AG09309 (cell line): ENCODE results near the gene BTNL9.

Experiments
- DNase-seq: peaks from one replicate; pipeline ENCODE4 v3.0.0-alpha.2; 2010; ENCODE audit warnings: low read depth
- H3K4me3 ChIP-seq: 2 replicates; pipeline ENCODE4 v1.5.1; 2011; ENCODE audit warnings: mild to moderate bottlenecking, low read depth, low read length, moderate library complexity; ENCODE audit not compliant: control insufficient read depth
- CTCF ChIP-seq: IDR thresholded peaks from 2 replicates; pipeline ENCODE4 v1.5.1; 2011; ENCODE audit warnings: mild to moderate bottlenecking, low read depth, low read length, inconsistent platforms; ENCODE audit not compliant: insufficient read depth, control insufficient read depth; ENCODE audit errors: missing control alignments

The BTNL9 gene

GRCh38 chr5:181056431-181056830 lies 16.4 kb downstream of the BTNL9 start:
- TF ChIP-seq CTCF: no peak
- no peak overlapping the region for H3K4me3 ChIP-seq
- DNase-seq: no peak

- DNase-seq: no peak
- H3K4me3 ChIP-seq: no peak overlapping the region
- no peak for TF ChIP-seq CTCF
Measured at GRCh38 chr5:181058321-181058720, 18.3 kb downstream of the BTNL9 start.

GRCh38 chr5:181058786-181059296 lies 18.8 kb downstream of the BTNL9 start:
- no peak for DNase-seq
- no peak overlapping the region for H3K4me3 ChIP-seq

GRCh38 chr5:181059297-181060230 lies 19.5 kb downstream of the BTNL9 start:
- no peak overlapping the region for H3K4me3 ChIP-seq
- DNase-seq: no peak
- no peak for TF ChIP-seq CTCF

More at GRCh38 chr5:181058786-181059296, 18.8 kb downstream of the BTNL9 start:
- no peak for TF ChIP-seq CTCF

- no peak overlapping the region for H3K4me3 ChIP-seq
- DNase-seq: no peak
- no peak for TF ChIP-seq CTCF
Measured at GRCh38 chr5:181060231-181060590, 20.1 kb downstream of the BTNL9 start.

- H3K4me3 ChIP-seq: no peak overlapping the region
- DNase-seq: no peak
- TF ChIP-seq CTCF: no peak
Measured at GRCh38 chr5:181060924-181061323, 20.9 kb downstream of the BTNL9 start.
